OCI-LY7 (cell line): ENCODE measurements around the gene SPON1. TPM values are rescaled to one million over a fixed set of nuclear protein-coding genes. Genes with fewer than 3 reads are reported as not detected.
A peak's percentile ranks its signal among the peaks of the same experiment; 100 is the strongest.

Experiments used
- BruUV-seq: library from RNA; stranded (reverse); fragments of 400-500 nt; replicated peaks from 2 replicates; lab custom pipeline; 2021; lab: Mats Ljungman, UMichigan
- CTCF ChIA-PET: fragments of 300-600 bp; sonication (Branson Sonifier 250); formaldehyde crosslinking; loops from one replicate; lab custom pipeline; 2022; ENCODE audit warnings: antibody characterized with exemption; ENCODE audit not compliant: unreplicated experiment; lab: Charles Lee
- POLR2A ChIA-PET: fragments of 300-600 bp; sonication (Branson Sonifier 250); formaldehyde crosslinking; loops from one replicate; lab custom pipeline; 2022; ENCODE audit warnings: antibody characterized with exemption; lab: Charles Lee
- DNase-seq: peaks from one replicate; pipeline ENCODE4 v3.0.0-alpha.2; 2015; ENCODE audit warnings: low spot score
- H2AFZ ChIP-seq: fragments of 200-600 bp; sonication (generic), shearing (Covaris generic); 2 replicates; pipeline ENCODE4 v1.6.1; 2014; ENCODE audit warnings: mild to moderate bottlenecking, antibody characterized with exemption, low read length, moderate library complexity
- H3K27ac ChIP-seq: fragments of 200-600 bp; sonication (generic); 2 replicates; pipeline ENCODE4 v1.5.1; 2014; ENCODE audit warnings: mixed run types, low read depth, mild to moderate bottlenecking, moderate library complexity, low read length, inconsistent platforms; ENCODE audit not compliant: poor library complexity, severe bottlenecking
- H3K36me3 ChIP-seq: fragments of 200-600 bp; sonication (generic); 2 replicates; pipeline ENCODE4 v1.6.1; 2014; ENCODE audit warnings: mild to moderate bottlenecking, antibody characterized with exemption, low read length, moderate library complexity, mixed read lengths; ENCODE audit not compliant: insufficient read depth
- H3K4me1 ChIP-seq: fragments of 200-600 bp; sonication (generic); 2 replicates; pipeline ENCODE4 v1.5.1; 2014; ENCODE audit warnings: mild to moderate bottlenecking, low read length; ENCODE audit not compliant: insufficient read depth, poor library complexity, severe bottlenecking
- H3K4me2 ChIP-seq: fragments of 200-600 bp; sonication (generic); 2 replicates; pipeline ENCODE4 v1.6.1; 2014; ENCODE audit warnings: mild to moderate bottlenecking, low read length
- H3K4me3 ChIP-seq: fragments of 200-600 bp; sonication (generic); 2 replicates; pipeline ENCODE4 v1.5.1; 2014; ENCODE audit warnings: mild to moderate bottlenecking, low read depth, low read length; ENCODE audit not compliant: poor library complexity, severe bottlenecking
- H3K79me2 ChIP-seq: fragments of 200-600 bp; sonication (generic); 2 replicates; pipeline ENCODE4 v1.6.1; 2016; ENCODE audit warnings: low read depth, mild to moderate bottlenecking, low read length, moderate library complexity, mixed read lengths; ENCODE audit not compliant: insufficient read depth
- H3K9me2 ChIP-seq: fragments of 200-600 bp; sonication (generic); 2 replicates; pipeline ENCODE4 v1.6.1; 2016; ENCODE audit warnings: mild to moderate bottlenecking, low read length, mixed read lengths; ENCODE audit not compliant: insufficient read depth
- H3K9me3 ChIP-seq: fragments of 200-600 bp; sonication (generic); 2 replicates; pipeline ENCODE4 v1.6.1; 2014; ENCODE audit warnings: mild to moderate bottlenecking, mixed run types, low read length, mixed read lengths
- H4K20me1 ChIP-seq: fragments of 200-600 bp; sonication (generic); 2 replicates; pipeline ENCODE4 v1.6.1; 2014; ENCODE audit warnings: mild to moderate bottlenecking, antibody characterized with exemption, low read length, moderate library complexity, mixed read lengths; ENCODE audit not compliant: insufficient read depth
- EZH2phosphoT487 ChIP-seq: fragments of 200-600 bp; sonication (generic); IDR thresholded peaks from 2 replicates; pipeline ENCODE4 v1.6.1; 2018; ENCODE audit warnings: low read depth, borderline replicate concordance, mild to moderate bottlenecking, mixed run types, antibody characterized with exemption, low read length, moderate library complexity, mixed read lengths
- intact Hi-C: fragments of 100-400 bp; cut with micrococcal nuclease; formaldehyde crosslinking; loops from one replicate; pipeline ENCODE4 v1.10.0; 2022; ENCODE audit not compliant: unreplicated experiment
- total RNA-seq, 2 experiments: library from RNA; depleted of rRNA in 1 of 2; stranded (reverse); fragments of >200 nt in 1 of 2; shearing (Covaris generic) in 1 of 2; gene quantifications; 2 replicates each; pipeline ENCODE4 v1.2.3, GENCODE V29; 2014 to 2022
- TF ChIP-seq, protein P1 (sequence below): fragments of 200-600 bp; sonication (generic); conservative IDR thresholded peaks from 2 replicates; pipeline ENCODE4 v1.5.1; 2014; ENCODE audit warnings: mild to moderate bottlenecking, antibody characterized with exemption, low read length, moderate library complexity, mixed read lengths

SPON1 gene
- total RNA-seq, 2 experiments from 2014 or later = 0.38 TPM; not detected in 1

DNA sequence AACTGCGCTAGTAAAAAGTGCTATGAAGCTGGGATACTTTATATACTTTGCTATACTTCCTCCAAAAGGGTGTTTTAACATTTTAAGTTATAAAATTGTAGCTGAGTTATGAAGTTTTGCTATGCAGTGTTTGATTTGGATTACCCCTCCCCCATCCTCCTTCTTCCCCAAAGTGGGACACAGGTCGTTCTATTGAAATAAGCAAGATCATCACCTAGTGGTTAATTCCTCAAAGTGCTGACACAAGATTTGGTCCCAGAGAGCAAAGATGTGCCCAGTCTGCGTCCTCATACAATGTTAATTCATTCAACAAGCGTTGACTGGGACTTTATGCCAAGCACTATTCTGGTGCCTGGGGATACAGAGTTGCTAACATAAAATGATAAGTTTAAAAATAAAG, 78.5 kb downstream of the SPON1 start:
- Histone ChIP-seq H3K4me1 (no peaks in the 10 kb centered on the region), H3K4me3 (no peak overlapping the region), H3K36me3 (no peaks in the 10 kb centered on the region), H3K4me2 (no peak overlapping the region), H4K20me1 (no peaks in the 10 kb centered on the region), H3K9me2 (no peaks in the 10 kb centered on the region), H2AFZ (peak overlapping the region; percentile 65; the same call in 1 of the 2 replicates), H3K9me3 (no peaks in the 10 kb centered on the region), H3K27ac (no peak overlapping the region), H3K79me2 (no peaks in the 10 kb centered on the region)
- intact Hi-C loops = loop anchor here (1.0 to 5.0 kb wide), 4 partner anchors 84 to 265 kb away; no protein-coding TSS in a partner anchor
- BruUV-seq = no TSS peak
- TF ChIP-seq EZH2phosphoT487 = no peak
- TF ChIP-seq, protein P1, sequence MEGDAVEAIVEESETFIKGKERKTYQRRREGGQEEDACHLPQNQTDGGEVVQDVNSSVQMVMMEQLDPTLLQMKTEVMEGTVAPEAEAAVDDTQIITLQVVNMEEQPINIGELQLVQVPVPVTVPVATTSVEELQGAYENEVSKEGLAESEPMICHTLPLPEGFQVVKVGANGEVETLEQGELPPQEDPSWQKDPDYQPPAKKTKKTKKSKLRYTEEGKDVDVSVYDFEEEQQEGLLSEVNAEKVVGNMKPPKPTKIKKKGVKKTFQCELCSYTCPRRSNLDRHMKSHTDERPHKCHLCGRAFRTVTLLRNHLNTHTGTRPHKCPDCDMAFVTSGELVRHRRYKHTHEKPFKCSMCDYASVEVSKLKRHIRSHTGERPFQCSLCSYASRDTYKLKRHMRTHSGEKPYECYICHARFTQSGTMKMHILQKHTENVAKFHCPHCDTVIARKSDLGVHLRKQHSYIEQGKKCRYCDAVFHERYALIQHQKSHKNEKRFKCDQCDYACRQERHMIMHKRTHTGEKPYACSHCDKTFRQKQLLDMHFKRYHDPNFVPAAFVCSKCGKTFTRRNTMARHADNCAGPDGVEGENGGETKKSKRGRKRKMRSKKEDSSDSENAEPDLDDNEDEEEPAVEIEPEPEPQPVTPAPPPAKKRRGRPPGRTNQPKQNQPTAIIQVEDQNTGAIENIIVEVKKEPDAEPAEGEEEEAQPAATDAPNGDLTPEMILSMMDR = peak; percentile 77
- POLR2A ChIA-PET = interaction anchor here (0.6 to 1.3 kb wide), 3 partner anchors 84 to 268 kb away, joined by 3 to 7 read pairs (median 5); no protein-coding TSS in a partner anchor
- CTCF ChIA-PET = interaction anchor here (0.9 kb wide), 1 partner anchor 268 kb away, joined by 3 read pairs; no protein-coding TSS in a partner anchor
- DNase-seq = peak; percentile 41

DNA sequence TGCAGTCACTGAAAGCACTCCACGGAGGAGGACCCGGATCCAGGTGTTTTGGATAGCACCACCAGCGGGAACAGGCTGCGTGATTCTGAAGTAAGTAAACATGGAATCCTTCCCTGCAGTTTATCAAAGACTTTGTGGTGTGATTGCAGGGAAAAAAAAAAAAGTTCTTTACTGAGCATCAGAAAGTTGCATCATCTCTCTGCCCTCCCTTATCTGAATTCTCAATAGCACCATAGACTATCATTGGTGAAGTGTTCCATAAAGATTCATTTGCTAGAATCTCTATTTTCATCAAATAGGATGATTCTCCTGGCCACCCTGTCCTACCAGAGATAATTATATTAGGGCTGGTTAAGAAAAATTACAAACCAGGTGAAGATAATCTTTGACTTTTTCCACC, 79.0 kb downstream of the SPON1 start:
- Histone ChIP-seq H3K4me3 (no peak overlapping the region), H3K27ac (no peak overlapping the region), H3K4me2 (no peak overlapping the region), H3K36me3 (no peaks in the 10 kb centered on the region), H2AFZ (no peak overlapping the region; the same call in 1 of the 2 replicates), H3K9me2 (no peaks in the 10 kb centered on the region), H3K4me1 (no peaks in the 10 kb centered on the region), H3K9me3 (no peaks in the 10 kb centered on the region), H3K79me2 (no peaks in the 10 kb centered on the region), H4K20me1 (no peaks in the 10 kb centered on the region)
- CTCF ChIA-PET = interaction anchor here (0.9 kb wide), 1 partner anchor 269 kb away, joined by 3 read pairs; no protein-coding TSS in a partner anchor
- DNase-seq = no peak
- no TSS peak for BruUV-seq
- POLR2A ChIA-PET = interaction anchor here (1.3 kb wide), 2 partner anchors 84 to 268 kb away, joined by 3 to 7 read pairs; no protein-coding TSS in a partner anchor
- intact Hi-C loops = loop anchor here (1.0 to 5.0 kb wide), 4 partner anchors 84 to 265 kb away; no protein-coding TSS in a partner anchor
- TF ChIP-seq, protein P1 = no peak
- no peak for TF ChIP-seq EZH2phosphoT487
